K562 (cell line): ENCODE data around the gene NTSR1. TPM values are rescaled to one million over a fixed set of nuclear protein-coding genes. Genes with fewer than 3 reads are reported as not detected.

Source experiments
- ATAC-seq: fragments of 200-7000 bp; cut with Tn5 transposase; 3 replicates; pipeline ENCODE4 v1.9.1; 2020; ENCODE audit warnings: moderate library complexity
- BruUV-seq: library from RNA; stranded (reverse); fragments of 400-500 nt; replicated peaks from 2 replicates; lab custom pipeline; 2021; lab: Mats Ljungman, UMichigan
- CTCF ChIA-PET: fragments of 300-600 bp; formaldehyde crosslinking; extraction: SDS; loops from one replicate; lab custom pipeline; 2021; ENCODE audit warnings: low intra/inter-chr PET ratio; lab: Yijun Ruan, JAX
- POLR2A ChIA-PET: fragments of 300-600, 350-650 bp; sonication (Branson Sonifier 250); formaldehyde crosslinking; extraction: SDS; loops from one replicate; lab custom pipeline; 2021; ENCODE audit warnings: antibody characterized with exemption, inconsistent platforms; lab: Yijun Ruan, JAX
- DNase-seq, 4 experiments: peaks; one replicate each; pipeline versions ENCODE4 v3.0.0 to v3.0.0-alpha.2; 2011 to 2018; ENCODE audit warnings: low spot score in 3 of 4, mixed read lengths in 3 of 4; ENCODE audit errors: extremely low read depth in 1 of 4
- FAIRE-seq: peaks from 2 replicates; lab custom pipeline; 2011; peaks lifted over from hg19 to GRCh38; lab: Jason Lieb, UNC
- H2AFZ ChIP-seq: 2 replicates; pipeline ENCODE4 v1.6.0; 2011; ENCODE audit warnings: low read depth, low read length, control low read depth, inconsistent platforms
- H3K27ac ChIP-seq: fragments of 200-600 bp; 3 replicates; pipeline ENCODE4 v1.8.0; 2011; ENCODE audit warnings: low read depth, mild to moderate bottlenecking, control low read depth, inconsistent platforms, low read length, moderate library complexity, mixed read lengths; ENCODE audit errors: extremely low read depth
- H3K27me3 ChIP-seq, 2 experiments: fragments of 300-600 bp in 1 of 2; 2 replicates in 1 of 2; 3 replicates in 1 of 2; pipeline versions ENCODE4 v1.6.0 to v1.8.0; 2011; ENCODE audit warnings: inconsistent platforms in 2 of 2, low read length in 2 of 2, mild to moderate bottlenecking in 1 of 2, mixed read lengths in 1 of 2, moderate library complexity in 1 of 2; ENCODE audit not compliant: control insufficient read depth in 2 of 2, insufficient read depth in 2 of 2
- H3K36me3 ChIP-seq: fragments of 300-600 bp; 3 replicates; pipeline ENCODE4 v1.8.0; 2011; ENCODE audit warnings: mild to moderate bottlenecking, low read length, inconsistent platforms; ENCODE audit not compliant: control insufficient read depth, insufficient read depth
- H3K4me1 ChIP-seq, 2 experiments: fragments of 200-600 bp in 1 of 2; replicated peaks in 1 of 2; 2 replicates in 1 of 2; 3 replicates in 1 of 2; pipeline versions ENCODE4 v1.5.1 to v1.8.0; 2011; ENCODE audit warnings: inconsistent platforms in 2 of 2, low read length in 2 of 2, mild to moderate bottlenecking in 1 of 2, mixed read lengths in 1 of 2, moderate library complexity in 1 of 2; ENCODE audit not compliant: control insufficient read depth in 2 of 2, insufficient read depth in 2 of 2
- H3K4me2 ChIP-seq: 2 replicates; pipeline ENCODE4 v1.6.1; 2011; ENCODE audit warnings: low read length, control low read depth, inconsistent platforms, mixed read lengths; ENCODE audit not compliant: insufficient read depth
- H3K4me3 ChIP-seq: fragments of 200-600 bp; sonication (generic), shearing (Covaris generic); 2 replicates; pipeline ENCODE4 v1.5.1; 2016; ENCODE audit warnings: control low read depth, inconsistent platforms
- H3K79me2 ChIP-seq: fragments of 200-600 bp; 3 replicates; pipeline ENCODE4 v1.8.0; 2011; ENCODE audit warnings: low read length, inconsistent platforms; ENCODE audit not compliant: control insufficient read depth, insufficient read depth
- H3K9ac ChIP-seq, 2 experiments: 2 replicates each; pipeline versions ENCODE4 v1.6.0 to v1.6.1; 2011; ENCODE audit warnings: low read depth in 2 of 2, low read length in 2 of 2, control low read depth in 1 of 2, inconsistent platforms in 1 of 2, mild to moderate bottlenecking in 1 of 2, mixed read lengths in 1 of 2; ENCODE audit not compliant: insufficient read depth in 1 of 2
- H3K9me1 ChIP-seq: one replicate; pipeline ENCODE4 v1.6.0; 2011; ENCODE audit warnings: inconsistent platforms, mild to moderate bottlenecking, low read length, moderate library complexity; ENCODE audit not compliant: control insufficient read depth, insufficient read depth
- H3K9me3 ChIP-seq: replicated peaks from 2 replicates; pipeline ENCODE4 v1.5.1; 2011; ENCODE audit warnings: low read depth, low read length, inconsistent platforms; ENCODE audit not compliant: control insufficient read depth, insufficient read depth
- H4K20me1 ChIP-seq: replicated peaks from 2 replicates; pipeline ENCODE4 v1.6.1; 2011; ENCODE audit warnings: low read length, inconsistent platforms, mixed read lengths; ENCODE audit not compliant: control insufficient read depth, insufficient read depth
- HLTF ChIP-seq: fragments of 450-650 bp; IDR thresholded peaks from 2 replicates; pipeline ENCODE4 v1.6.1; 2016
- IRF2 ChIP-seq: sonication (generic); formaldehyde crosslinking; IDR thresholded peaks from 2 replicates; pipeline ENCODE4 v1.8.1; 2022; ENCODE audit warnings: mild to moderate bottlenecking, missing genetic modification reagents
- NRF1 ChIP-seq, 2 experiments: fragments of 450-650 bp; IDR thresholded peaks in 1 of 2; conservative IDR thresholded peaks in 1 of 2; 2 replicates each; pipeline ENCODE4 v1.6.1; 2014; ENCODE audit warnings: mild to moderate bottlenecking in 2 of 2
- WGBS: fragments of 100-300 bp; shearing (Covaris generic); methylation state at CpG from one replicate; pipeline ENCODE4 v1.1.6; 2016; ENCODE audit warnings: low coverage, mixed read lengths; ENCODE audit not compliant: insufficient coverage; ENCODE audit errors: missing lambda C conversion rate; 5-methylcytosine and 5-hydroxymethylcytosine counted together
- in situ Hi-C: fragments of 300-500 bp; cut with MboI; formaldehyde crosslinking; loops from 4 replicates; pipeline ENCODE4 v1.15.0; 2018; ENCODE audit warnings: inconsistent platforms, mixed read lengths
- intact Hi-C: fragments of 100-400 bp; cut with micrococcal nuclease; formaldehyde crosslinking; loops from 2 replicates; pipeline ENCODE4 v1.14.2; 2022
- polyA plus RNA-seq, 8 experiments: library from polyadenylated mRNA; depleted of rRNA in 4 of 8; stranded (reverse) in 5 of 8; unstranded in 3 of 8; fragments of >200 nt; fragmentation: Nextera tagmentation in 2 of 8; fragmentation: Illumina TruSeq in 1 of 8; extraction: Ambion mirVana in 2 of 8; extraction: Trizol in 1 of 8; gene quantifications; 2 replicates each; pipeline versions ENCODE4 v1.2.1 to v1.2.3, GENCODE V29; 2011 to 2014; ENCODE audit warnings: inconsistent platforms in 1 of 8, missing spikeins in 1 of 8
- total RNA-seq, 7 experiments: library from RNA; depleted of rRNA in 6 of 7; stranded (reverse); fragments of >200 nt in 6 of 7; fragmentation: Illumina TruSeq in 2 of 7; extraction: Trizol in 2 of 7; gene quantifications; 2 replicates each; pipeline versions ENCODE4 v1.2.1 to v1.2.3, GENCODE V29; 2011 to 2021; ENCODE audit warnings: low replicate concordance in 1 of 7
- TF ChIP-seq, protein P1 (sequence below): IDR thresholded peaks from 2 replicates; pipeline ENCODE4 v1.6.1; 2016; ENCODE audit warnings: missing genetic modification characterization, missing compliant biosample characterization

The NTSR1 gene
- total and polyA plus RNA-seq, 9 of the 15 experiments (the other 6 are each of a cell fraction or from before 2014, with no cell fraction given), result 0.04 to 0.40 (median 0.13) TPM; not detected in 3

DNA sequence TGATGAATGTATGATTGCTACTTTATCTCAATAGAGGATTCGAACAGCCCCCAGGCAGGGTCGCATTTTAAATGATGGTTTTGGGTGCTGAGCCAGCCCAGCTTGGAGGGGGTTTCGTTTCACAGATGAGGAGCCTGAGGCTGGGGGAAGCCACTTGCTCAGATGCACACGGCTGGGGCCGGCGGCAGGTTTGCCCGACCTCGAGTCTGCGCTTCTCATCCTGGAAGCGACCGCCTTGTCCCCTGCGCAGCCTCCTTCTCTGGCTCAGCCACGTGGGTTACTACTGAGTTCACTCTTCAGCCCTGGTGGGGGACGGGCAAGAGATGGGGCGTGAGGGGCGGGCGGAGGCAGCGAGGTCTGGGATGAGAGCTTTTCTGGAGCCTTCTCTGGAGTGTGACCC lies 25.3 kb downstream of the NTSR1 start:
- Histone ChIP-seq H3K27ac (no peak overlapping the region), H2AFZ (no peak overlapping the region), H3K27me3 (peaks cover 40 to 41% of the 10 kb centered on the region in 2 experiments), H3K9me3 (no peaks in the 10 kb centered on the region), H3K9me1 (no peaks in the 10 kb centered on the region), H3K4me3 (no peak overlapping the region), H3K9ac (no peak overlapping the region), H3K4me1 (peaks cover 6 to 35% of the 10 kb centered on the region in 2 experiments; a peak in 3 of 5 replicates)
- intact Hi-C loops, result no loop called here
- no peak for FAIRE-seq
- WGBS, result 4% methylated on average over 9 of the region's 18 CpGs
- CTCF ChIA-PET, result no interaction called here
- TF ChIP-seq NRF1 (conservative IDR thresholded peaks at IDR 0.05 in 1 of 2, IDR thresholded peaks at IDR 0.05 in 1 of 2) (peak; percentile 21 to 47; a peak in 3 of 4 replicates), IRF2 (no peak)
- TF ChIP-seq, all 486 proteins: peak for 1
- ATAC-seq (no peak), DNase-seq (no peak)
- BruUV-seq, result no TSS peak
- in situ Hi-C loops, result no loop called here
- Histone ChIP-seq H3K4me2 (no peak overlapping the region), H4K20me1 (no peaks in the 10 kb centered on the region), H3K79me2 (no peaks in the 10 kb centered on the region), H3K36me3 (no peaks in the 10 kb centered on the region)
- POLR2A ChIA-PET, result interaction anchor here (0.6 to 1.1 kb wide), 5 partner anchors 9 to 552 kb away, joined by 3 read pairs; no protein-coding TSS in a partner anchor

DNA sequence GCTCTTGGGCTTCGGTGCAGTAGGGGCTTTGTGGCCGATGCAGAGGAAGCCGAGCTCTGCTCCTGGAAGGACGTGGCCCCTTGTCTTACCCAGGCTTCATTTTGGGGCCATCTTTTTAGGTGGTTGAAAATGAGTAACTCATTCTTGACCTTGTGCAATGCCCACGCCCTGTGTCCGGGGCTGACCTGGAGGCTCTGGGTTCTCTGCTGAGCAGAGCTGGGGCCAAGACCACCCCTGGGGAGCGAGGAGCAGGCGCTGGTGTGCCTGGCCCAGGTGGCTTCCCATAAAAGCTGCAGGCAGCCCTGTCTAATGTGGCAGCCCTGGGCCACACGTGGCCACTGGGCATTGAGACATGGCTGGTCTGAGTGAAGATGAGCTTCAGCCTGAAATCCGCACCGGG lies 25.7 kb downstream of the NTSR1 start:
- H3K27me3 ChIP-seq, result peaks cover 37% of the 10 kb centered on the region in 2 experiments
- no peak overlapping the region for H2AFZ ChIP-seq
- H3K9ac ChIP-seq, result no peak overlapping the region
- no peak for FAIRE-seq
- POLR2A ChIA-PET, result interaction anchor here (0.6 to 1.0 kb wide), 3 partner anchors 204 to 552 kb away, joined by 3 read pairs; no protein-coding TSS in a partner anchor
- H4K20me1 ChIP-seq, result no peaks in the 10 kb centered on the region
- no peaks in the 10 kb centered on the region for H3K9me3 ChIP-seq
- H3K79me2 ChIP-seq, result no peaks in the 10 kb centered on the region
- CTCF ChIA-PET, result no interaction called here
- WGBS, result 29% methylated on average over 11 of the region's 11 CpGs
- H3K4me1 ChIP-seq, result peaks cover 6 to 39% of the 10 kb centered on the region in 2 experiments; a peak in 2 of 5 replicates
- no peak for DNase-seq
- no peaks in the 10 kb centered on the region for H3K9me1 ChIP-seq
- no peak for ATAC-seq
- intact Hi-C loops (no loop called here), in situ Hi-C loops (no loop called here)
- H3K4me2 ChIP-seq, result no peak overlapping the region
- no peak overlapping the region for H3K4me3 ChIP-seq
- H3K36me3 ChIP-seq, result no peaks in the 10 kb centered on the region
- BruUV-seq, result no TSS peak
- H3K27ac ChIP-seq, result no peak overlapping the region
- TF ChIP-seq HLTF, result no peak
- TF ChIP-seq, protein P1, sequence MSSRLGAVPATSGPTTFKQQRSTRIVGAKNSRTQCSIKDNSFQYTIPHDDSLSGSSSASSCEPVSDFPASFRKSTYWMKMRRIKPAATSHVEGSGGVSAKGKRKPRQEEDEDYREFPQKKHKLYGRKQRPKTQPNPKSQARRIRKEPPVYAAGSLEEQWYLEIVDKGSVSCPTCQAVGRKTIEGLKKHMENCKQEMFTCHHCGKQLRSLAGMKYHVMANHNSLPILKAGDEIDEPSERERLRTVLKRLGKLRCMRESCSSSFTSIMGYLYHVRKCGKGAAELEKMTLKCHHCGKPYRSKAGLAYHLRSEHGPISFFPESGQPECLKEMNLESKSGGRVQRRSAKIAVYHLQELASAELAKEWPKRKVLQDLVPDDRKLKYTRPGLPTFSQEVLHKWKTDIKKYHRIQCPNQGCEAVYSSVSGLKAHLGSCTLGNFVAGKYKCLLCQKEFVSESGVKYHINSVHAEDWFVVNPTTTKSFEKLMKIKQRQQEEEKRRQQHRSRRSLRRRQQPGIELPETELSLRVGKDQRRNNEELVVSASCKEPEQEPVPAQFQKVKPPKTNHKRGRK (tag), result no peak
